Sciatic nerve (tissue), 2 donors: Measurements from ENCODE around the gene RPL34. TPM values are rescaled to one million over a fixed set of nuclear protein-coding genes. Genes with fewer than 3 reads are reported as not detected.
A peak's percentile ranks its signal among the peaks of the same experiment; 100 is the strongest.

Source experiments
- ATAC-seq: fragments of 200-7000 bp; cut with Tn5 transposase; one replicate; pipeline ENCODE4 v1.9.1; 2020; ENCODE audit warnings: mild to moderate bottlenecking, moderate library complexity
- DNase-seq: peaks from one replicate; pipeline ENCODE4 v3.0.0-alpha.2; 2020; ENCODE audit warnings: low spot score
- intact Hi-C: fragments of 100-400 bp; cut with DNase I; formaldehyde crosslinking; loops from one replicate; pipeline ENCODE4 v1.14.2; 2022
- total RNA-seq: library from RNA; stranded (reverse); fragmentation: NEBNext Ultra II Directional; extraction: Animal tissue kit (Norgen Biotek cat#: 25700); gene quantifications from one replicate; pipeline ENCODE4 v1.2.1, GENCODE V29; 2021
- donor health status: DM: no; HTN: no; CAD: no.
- donor health status: DM: no; HTN: no; CAD: no.

RPL34 gene
- total RNA-seq, 1 donor from 2014 or later, result 980 TPM

GRCh38 chr4:108620933-108621905 is 843 bp downstream of the RPL34 start:
- intact Hi-C loops, result loop anchor here (5.0 kb wide), 1 partner anchor 1171 kb away; no protein-coding TSS in a partner anchor
- no peak for DNase-seq
- no peak for ATAC-seq

- intact Hi-C loops, result loop anchor here (5.0 kb wide), 1 partner anchor 1170 kb away; no protein-coding TSS in a partner anchor
- DNase-seq (no peak), ATAC-seq (no peak)
These were observed 1.6 kb downstream of the RPL34 start for GRCh38 chr4:108622022-108622421.

GRCh38 chr4:108622828-108623227 is 2.5 kb downstream of the RPL34 start:
- DNase-seq (no peak), ATAC-seq (no peak)
- intact Hi-C loops, result loop anchor here (5.0 kb wide), 1 partner anchor 1169 kb away; no protein-coding TSS in a partner anchor

- intact Hi-C loops, result loop anchor here (5.0 kb wide), 1 partner anchor 1168 kb away; no protein-coding TSS in a partner anchor
- ATAC-seq (no peak), DNase-seq (no peak)
These were observed 4.1 kb downstream of the RPL34 start for GRCh38 chr4:108624263-108625056.

GRCh38 chr4:108626056-108626455 is 5.7 kb downstream of the RPL34 start:
- DNase-seq, result no peak
- ATAC-seq, result no peak
- intact Hi-C loops, result no loop called here

- no peak for ATAC-seq
These were observed 8.0 kb downstream of the RPL34 start for GRCh38 chr4:108628411-108628810.

GRCh38 chr4:108635070-108635655 is 14.8 kb downstream of the RPL34 start:
- intact Hi-C loops, result no loop called here
- no peak for DNase-seq
- no peak for ATAC-seq

More at GRCh38 chr4:108628411-108628810, 8.0 kb downstream of the RPL34 start:
- intact Hi-C loops, result no loop called here
- DNase-seq, result no peak

- no peak for DNase-seq
- no peak for ATAC-seq
- intact Hi-C loops, result no loop called here
These were observed 15.9 kb downstream of the RPL34 start for GRCh38 chr4:108636246-108636645.

GRCh38 chr4:108637856-108638255 is 17.5 kb downstream of the RPL34 start:
- DNase-seq (no peak), ATAC-seq (no peak)
- intact Hi-C loops, result no loop called here

GRCh38 chr4:108644237-108644636 is 23.9 kb downstream of the RPL34 start:
- ATAC-seq, result no peak
- intact Hi-C loops, result no loop called here
- no peak for DNase-seq

GRCh38 chr4:108646706-108647105 is 26.3 kb downstream of the RPL34 start:
- no peak for ATAC-seq
- no peak for DNase-seq
- intact Hi-C loops, result no loop called here

GRCh38 chr4:108649863-108650211 is 29.5 kb downstream of the RPL34 start:
- intact Hi-C loops, result no loop called here
- DNase-seq (no peak), ATAC-seq (no peak)

- DNase-seq, result peak; percentile 97
- intact Hi-C loops, result no loop called here
- peak; percentile 99 for ATAC-seq
These were observed 30.0 kb downstream of the RPL34 start, which contains the start of gene OSTC for GRCh38 chr4:108650212-108651013. OSTC (plus strand) TSS chr4:108650599; CDS start chr4:108650656, 57 bp downstream.

- ATAC-seq, result no peak
- no peak for DNase-seq
- intact Hi-C loops, result no loop called here
These were observed 30.8 kb downstream of the RPL34 start for GRCh38 chr4:108651014-108651791.

- intact Hi-C loops, result no loop called here
- ATAC-seq, result no peak
- no peak for DNase-seq
These were observed 42.3 kb downstream of the RPL34 start for GRCh38 chr4:108662629-108663028.

- ATAC-seq (no peak), DNase-seq (no peak)
- intact Hi-C loops, result no loop called here
These were observed 54.1 kb downstream of the RPL34 start for GRCh38 chr4:108674356-108674977.
